Stimulated activated CD4-positive, alpha-beta T cell treated with anti-CD3 and anti-CD28 coated beads, Interleukin-1b, Interleukin-23, amount 100 ng/mL, for 1 hour (primary cell): ENCODE results near the gene URM1.

Experiments used
- DNase-seq, 2 donors: peaks; one replicate each; pipeline ENCODE4 v3.0.0-alpha.2; 2020; ENCODE audit warnings: low read depth in 2 of 2

Gene URM1

DNA sequence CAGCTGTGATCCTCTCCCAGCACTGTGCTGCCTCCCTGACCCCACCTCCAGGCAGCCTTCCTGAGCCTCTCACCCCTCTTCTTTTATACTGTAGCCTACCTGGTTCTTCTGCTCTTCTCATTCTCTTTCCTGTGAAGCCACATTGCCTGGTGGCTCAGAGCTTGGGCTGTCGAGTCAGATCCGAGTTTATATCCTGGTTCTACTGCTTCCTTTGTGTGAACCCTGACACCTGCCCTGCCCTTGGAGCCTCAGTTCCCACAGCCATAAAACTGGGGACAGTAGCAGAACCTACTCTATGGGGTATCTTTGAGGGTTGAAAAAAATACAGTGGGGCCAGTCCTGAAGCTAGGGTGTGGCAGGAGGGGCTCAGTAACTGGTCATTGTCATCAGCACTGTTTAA is 22.0 kb upstream of the URM1 start:
- DNase-seq, result no peak

DNA sequence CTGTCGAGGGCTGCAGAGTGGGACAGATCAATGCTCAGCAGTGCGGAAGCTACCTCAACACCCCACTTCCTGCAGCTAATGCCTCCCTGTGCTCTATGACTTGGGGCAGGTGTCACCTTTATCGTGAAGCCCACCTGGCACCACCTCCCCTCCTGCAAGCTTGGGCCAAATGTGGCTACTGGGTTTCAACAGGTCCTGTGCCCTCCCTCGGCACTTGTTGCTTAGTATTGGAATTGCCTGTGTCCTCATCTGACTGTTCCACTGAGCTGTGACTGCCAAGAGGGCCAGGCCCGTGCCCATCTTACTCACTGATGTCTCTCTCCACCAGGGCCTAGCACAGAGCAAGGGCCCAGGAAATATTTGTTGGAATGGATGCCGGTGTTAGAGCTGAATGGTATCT is 21.4 kb upstream of the URM1 start:
- DNase-seq, result no peak

DNA sequence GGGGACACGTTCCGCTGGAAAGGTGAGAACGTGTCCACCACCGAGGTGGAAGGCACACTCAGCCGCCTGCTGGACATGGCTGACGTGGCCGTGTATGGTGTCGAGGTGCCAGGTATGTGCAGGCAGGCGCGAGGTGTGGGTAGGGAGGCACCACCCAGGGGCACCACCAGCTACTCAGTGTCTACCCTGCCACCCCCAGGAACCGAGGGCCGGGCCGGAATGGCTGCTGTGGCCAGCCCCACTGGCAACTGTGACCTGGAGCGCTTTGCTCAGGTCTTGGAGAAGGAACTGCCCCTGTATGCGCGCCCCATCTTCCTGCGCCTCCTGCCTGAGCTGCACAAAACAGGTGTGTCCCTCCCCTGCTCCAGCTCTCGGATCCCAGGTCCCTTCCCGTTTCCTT is 15.7 kb upstream of the URM1 start:
- DNase-seq, result no peak

DNA sequence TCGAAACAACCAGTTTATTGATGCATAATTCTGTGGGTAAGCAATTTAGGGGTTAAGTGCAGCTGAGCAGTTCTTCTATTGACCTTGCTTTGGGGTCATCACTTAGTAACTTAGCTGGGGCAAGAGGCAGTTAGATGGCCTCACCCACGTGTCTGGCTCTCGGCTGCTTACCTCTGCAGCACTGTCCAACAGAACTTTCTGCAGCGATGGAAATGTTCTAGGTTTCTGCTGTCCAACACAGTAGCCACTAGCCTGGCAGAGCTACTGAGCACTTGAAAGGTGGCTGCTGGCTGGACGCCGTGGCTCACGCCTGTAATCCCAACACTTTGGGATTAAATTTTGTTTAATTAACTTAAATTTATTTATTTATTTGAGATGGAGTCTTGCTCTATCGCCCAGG is 13.1 kb upstream of the URM1 start:
- no peak for DNase-seq

DNA sequence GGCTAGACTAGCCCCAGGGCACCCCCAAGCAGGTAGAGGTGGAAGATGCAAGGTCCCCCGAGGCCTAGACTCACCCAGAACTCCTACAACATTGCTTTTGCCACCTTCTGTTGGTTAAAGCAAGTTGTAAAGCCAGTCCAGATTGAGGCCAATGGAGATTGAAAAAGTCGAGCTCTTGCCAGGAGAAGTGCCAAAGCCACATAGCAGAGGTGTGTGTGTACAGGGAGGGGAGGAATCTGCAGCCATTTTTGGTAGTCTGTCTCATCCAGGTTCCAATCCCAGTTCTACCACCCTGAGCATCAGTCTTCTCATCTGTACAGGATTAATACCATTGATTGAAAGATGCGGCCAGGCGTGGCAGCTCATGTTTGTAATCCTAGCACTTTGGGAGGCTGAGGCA is 12.3 kb upstream of the URM1 start:
- DNase-seq, result no peak

DNA sequence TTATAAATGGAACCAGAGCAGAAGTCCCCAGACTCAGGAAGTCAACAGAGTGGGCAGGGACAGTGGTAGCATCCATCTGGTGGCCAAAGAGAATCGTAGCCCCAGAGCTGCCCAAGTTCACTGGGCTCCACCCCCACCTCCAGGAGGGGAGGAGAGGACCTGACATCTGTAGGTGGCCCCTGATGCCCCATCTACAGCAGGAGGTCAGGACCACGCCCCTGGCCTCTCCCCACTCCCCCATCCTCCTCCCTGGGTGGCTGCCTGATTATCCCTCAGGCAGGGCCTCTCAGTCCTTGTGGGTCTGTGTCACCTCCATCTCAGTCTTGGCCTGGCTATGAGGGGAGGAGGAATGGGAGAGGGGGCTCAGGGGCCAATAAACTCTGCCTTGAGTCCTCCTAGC is 10.3 kb upstream of the URM1 start:
- DNase-seq, result no peak

DNA sequence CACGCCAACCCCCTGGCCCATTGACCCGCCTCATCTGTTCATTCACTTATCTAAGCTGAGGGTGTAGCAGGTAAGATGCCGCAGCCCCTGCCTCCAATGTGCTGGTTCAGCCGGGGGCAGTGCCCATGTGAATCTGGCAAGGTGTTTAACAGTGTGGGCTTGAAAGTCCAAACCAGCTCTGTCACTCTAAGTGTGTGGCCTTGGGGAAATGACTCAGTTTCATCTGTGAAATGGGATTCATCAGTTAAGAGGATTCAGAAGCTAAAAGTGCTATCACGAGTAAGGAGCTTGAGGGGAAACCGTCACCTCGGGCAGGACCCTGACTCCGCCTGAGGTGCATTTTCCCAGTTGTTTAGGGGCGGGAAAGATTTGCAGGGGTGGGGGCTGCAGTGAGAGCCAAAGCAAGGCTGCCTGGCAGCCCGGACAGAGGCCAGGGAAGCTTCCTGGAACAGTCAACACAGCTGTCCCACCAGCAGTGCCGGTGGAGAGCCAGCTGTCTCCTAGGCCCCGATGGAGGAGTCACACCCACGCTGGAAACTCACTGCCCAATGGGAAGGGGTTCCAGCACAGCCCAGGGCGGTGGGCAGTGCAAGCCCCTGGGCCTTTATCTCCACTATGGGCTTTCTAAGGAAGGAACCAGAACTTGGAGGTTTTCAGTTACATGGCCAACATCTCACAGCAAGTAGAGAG is 9.7 kb upstream of the URM1 start:
- no peak for DNase-seq

DNA sequence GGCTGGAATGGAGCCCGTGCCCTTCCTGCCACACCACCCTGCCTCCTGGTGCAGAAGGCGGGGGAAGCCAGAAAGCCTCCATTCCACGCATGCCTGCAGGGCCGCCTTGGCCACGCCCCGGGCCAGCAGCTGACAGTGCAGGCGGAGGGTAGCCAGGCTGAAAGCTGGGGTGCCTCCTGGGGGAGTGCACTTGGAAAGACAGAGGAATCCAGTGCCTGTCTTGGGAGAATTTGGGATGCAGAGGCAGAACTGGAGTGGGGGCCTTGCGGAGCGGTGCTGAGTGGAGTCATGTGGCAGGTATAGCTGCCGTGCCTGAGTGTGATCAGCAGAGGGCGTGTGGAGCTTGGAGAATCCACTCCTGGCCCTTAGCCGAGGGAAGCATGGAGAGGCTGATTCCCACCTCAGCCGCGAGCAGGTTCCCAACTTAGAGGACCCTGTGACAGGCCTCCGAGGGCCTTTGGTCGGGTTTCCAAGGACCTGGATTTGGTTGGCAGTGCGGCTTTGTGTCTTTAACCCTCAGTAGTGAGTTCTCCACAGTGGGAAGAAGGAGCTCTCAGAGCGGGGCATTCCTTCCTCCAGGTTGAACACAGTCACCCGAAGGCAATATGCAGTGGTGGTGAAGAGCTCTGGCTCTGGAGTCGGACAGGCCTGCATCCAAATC is 9.1 kb upstream of the URM1 start:
- DNase-seq, result peak in 1 of 2 donors; percentile 24

DNA sequence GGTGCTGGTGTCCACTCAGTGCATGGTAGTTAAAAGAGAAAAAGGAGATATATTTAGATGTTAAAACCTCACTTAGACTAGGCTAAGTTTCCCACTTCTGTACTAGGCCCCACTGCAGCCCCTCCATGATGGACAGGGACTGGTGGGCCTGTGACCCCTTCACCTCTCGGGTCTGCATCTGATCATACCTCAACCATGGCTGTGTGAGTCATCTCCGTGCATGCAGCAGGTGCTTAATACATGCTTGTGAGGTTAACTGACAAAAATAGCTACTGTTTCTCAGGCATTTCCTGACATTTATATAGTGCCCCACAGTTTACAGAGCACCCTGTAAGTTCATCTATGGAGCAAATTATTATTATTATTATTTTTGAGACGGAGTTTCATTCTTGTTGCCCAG is 8.4 kb upstream of the URM1 start:
- DNase-seq, result no peak

DNA sequence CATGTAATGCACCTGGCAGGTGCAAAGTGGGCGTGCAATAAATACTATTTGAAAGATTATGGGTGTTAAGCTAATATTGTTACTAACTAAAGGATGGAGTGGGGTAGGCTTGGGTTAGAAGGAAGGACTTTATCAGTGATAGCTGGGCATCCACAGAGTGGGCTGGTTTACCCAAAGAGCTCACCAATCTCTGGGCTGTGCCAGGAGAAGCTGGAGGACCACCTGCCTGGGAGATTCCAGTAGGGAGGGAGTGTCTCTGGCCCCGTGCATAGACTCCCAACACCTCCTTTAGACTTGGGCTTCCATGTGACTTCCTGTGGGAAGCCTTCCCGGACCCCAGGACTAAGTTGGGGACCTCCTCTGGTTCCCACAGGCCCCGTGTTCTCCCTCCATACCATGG is 5.6 kb upstream of the URM1 start:
- DNase-seq, result no peak

DNA sequence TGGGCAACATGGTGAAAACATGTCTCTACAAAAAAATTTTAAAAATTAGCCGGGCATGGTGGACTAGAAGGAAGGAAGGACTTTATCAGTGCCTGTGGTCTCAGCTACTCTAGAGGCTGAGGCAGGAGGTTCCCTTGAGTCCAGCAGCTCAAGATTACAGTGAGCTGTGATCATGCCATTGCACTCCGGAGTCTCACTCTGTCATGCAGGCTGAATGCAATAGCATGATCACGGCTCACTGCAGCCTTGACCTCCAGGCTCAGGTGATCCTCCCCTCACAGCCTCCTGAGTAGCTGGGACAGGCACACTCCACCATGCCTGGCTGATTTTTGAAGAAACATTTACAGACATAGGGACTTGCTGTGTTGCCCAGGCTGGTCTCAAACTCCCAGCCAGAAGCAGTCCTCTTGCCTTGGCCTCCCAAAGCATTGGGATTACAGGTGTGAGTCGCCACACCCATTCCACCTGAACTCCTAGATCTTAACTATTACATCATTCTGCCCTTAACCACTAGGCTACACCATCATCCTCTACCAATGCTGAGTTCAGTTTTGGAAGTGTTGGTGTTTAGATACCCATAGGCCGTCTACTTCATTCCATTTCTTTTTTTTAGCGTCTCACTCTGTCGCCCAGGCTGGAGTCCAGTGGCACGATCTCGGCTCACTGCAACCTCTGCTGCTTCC is 2.0 kb upstream of the URM1 start:
- no peak for DNase-seq

DNA sequence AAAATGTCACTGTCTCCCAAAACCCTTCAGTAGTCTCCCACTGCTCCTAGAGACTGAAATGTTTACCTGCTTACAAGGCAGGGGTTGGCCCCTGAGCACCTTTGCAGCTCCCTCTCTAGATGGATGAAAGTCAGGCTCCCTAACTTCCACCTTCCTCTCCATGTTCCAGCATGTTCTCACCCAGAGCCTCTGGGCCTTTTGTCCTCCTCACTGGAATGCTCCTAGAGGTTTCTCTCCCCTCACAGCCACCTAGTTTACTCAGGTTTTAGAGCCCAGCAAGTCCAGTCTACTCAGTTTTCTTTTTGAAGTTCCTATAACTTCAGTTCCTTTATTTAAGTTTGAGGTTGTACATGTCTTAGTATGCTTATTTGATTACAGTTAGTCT is 815 bp upstream of the URM1 start:
- DNase-seq, result no peak

DNA sequence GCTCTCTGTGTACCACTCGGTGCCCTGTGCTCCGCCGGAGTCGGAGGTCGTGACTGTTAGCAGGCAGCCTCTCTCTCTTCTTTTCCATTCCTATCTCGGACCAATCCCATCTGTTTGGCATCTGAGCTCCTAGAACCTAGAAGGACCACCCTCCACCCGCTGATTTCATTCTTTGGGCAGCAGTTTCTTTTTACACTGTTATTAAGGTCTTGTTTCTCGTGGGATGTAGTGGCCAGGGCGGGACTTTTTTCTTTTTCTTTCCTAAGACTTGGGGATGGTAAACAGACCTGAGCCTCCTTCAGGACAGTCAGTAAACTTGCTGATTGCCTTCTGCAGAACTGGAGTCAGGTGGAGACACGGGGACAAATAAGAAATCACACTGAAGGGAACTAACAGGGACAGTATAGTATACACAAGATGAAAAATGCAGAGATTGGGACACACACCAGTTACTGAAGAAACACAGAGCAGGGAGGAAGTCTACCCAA is 500 bp downstream of the URM1 start:
- DNase-seq, result no peak

DNA sequence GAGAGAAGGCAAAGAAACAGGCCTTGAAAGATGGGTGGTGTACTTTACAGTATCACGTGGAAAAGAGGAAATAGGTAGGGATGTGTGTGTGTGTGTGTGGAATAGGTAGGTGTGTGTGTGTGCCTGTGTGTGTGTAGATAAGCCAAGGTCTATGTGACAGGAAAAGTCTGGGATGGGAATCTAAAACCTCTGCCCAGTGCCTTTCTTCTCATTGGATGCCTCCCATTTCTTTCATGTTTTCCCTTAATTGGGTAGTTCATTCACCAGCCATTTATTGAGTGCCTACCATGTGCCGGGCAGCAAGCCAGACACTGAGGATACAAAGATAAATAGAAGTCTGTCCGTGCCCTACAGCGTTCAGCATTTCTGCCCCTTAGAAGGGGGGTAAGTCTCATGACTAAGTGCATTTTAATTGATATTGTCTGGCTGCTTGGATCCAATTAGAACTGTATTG is 1.0 kb downstream of the URM1 start:
- no peak for DNase-seq

DNA sequence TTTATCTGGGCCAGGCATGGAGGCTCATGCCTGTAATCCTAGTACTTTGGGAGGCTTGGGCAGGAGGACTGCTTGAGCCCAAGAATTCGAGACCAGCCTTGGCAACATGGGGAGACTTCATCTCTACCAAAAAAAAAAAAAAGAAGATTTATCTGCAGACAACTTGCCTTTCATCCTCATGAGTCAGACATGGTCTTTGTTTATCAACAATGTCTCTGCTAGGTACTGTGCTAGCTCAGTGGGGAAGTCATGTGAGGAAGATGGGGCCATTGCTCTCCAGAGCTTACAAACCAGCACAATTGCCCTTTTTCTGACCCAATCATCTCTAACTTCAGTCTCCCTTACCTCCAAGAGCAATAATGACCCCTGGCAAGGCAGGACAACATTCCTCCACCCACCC is 1.6 kb downstream of the URM1 start:
- no peak for DNase-seq

DNA sequence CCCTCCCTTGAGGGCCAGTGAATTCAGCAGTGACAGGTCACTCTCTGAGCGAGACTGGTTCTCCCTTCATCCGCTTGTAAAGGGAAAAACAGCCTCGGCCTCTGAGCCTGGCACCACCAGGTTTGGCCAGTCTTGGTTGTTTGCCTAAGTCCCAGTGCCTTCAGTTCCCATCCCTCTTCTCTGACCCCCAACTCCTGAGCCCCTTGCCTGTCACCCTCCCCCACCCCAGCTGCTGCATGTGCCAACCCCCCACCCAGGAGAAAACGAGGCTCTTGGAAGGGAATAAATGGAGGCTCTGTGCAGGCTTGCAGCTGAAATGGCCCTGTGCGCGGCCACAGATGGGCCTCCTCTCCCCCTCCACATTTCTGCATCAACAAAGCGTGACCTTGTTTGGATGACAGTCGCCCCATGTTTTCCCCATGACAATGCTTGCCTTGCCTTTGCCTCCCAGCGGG is 3.1 kb downstream of the URM1 start:
- no peak for DNase-seq

DNA sequence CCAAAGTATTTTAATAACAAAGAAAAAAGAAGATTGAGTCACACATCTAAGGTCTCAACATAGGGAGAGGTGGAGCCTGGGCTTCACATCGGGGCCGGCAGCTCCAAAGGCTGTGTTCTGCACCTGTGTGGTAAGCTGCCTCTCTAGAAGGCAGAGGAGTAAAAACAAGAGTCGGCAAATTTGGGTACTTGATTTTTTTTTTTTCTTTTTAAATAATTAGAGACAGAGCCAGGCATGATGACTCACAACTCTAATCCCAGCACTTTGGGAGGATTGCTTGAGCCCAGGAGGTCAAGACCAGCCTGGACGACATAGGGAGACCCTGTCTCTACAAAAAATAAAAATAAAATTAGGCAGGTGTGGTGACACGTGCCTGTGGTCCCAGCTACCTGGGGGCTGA is 4.7 kb downstream of the URM1 start:
- DNase-seq, result no peak

DNA sequence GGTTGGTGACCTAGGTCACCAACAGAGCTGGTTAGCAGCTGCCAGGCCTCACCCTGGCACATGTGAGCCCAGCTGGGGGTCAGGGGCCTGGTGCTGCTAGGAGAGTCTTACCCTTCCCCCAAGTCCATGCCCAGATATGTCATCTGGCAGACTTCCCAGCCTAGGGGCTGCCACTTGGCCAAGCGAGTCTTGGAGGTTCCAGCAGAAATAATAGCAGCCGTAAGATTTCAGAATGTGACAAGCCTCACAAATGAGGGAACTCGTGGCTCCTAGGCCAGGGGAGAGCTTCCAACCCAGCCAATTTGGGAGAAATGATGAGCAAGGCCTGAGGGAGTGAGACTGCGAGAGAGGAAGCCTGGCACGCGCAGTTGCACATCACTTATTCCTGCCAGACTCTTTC is 11.1 kb downstream of the URM1 start:
- no peak for DNase-seq

DNA sequence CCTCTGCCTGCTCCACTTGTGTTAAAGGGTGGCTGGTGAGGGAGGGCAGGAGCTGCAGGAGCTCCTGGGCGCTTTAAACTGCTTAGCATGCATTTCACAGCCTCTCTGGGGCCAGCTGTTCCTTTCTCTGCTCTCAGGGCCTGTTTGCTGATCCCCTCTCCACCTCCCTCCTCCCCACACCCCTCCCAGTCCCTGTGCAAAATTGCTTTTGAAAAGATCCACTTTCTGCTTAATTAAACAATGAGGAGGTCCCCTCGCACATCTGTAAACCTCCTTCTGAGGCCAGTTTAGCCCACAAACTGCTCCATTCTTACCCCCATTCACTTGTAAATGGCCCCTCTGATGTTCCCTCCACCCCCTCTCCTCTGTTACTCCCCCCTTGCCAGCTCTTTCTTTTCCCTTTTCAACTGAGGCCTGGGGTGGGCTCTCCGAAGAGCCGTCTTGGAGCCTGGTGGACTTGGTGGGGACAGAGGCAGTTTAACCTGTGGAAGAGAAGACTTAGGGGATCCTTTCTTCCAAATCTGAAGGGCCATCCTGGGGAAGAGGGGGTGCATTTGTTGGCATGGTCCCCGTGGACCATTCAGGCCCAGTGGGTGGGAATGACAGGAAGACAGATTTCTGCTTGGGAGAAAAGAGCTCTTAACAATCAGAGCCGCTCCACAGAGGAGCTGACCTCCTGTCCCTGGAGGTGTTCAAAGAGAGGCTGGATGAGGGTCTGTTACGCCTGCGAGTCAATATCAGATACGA is 12.0 kb downstream of the URM1 start:
- no peak for DNase-seq

DNA sequence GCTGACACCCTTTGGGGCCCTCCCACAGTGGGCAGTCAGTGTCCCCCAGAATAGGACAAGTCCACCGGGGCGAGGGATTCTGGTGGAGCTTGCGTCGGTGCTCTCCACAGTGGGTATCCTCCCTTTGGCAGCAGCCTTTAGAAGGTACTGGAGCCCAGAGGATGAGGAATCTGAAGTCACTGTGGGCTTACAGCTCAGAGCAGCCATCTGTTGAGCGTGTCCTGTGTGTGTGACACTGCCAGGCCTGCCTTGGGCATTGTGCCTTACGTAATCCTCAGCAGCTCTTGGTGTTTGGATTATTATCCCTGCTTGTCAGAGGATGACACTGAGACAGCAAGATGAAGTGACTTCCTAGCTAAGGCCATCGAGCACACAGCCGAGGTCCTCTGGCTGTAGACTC is 12.6 kb downstream of the URM1 start:
- DNase-seq, result no peak

DNA sequence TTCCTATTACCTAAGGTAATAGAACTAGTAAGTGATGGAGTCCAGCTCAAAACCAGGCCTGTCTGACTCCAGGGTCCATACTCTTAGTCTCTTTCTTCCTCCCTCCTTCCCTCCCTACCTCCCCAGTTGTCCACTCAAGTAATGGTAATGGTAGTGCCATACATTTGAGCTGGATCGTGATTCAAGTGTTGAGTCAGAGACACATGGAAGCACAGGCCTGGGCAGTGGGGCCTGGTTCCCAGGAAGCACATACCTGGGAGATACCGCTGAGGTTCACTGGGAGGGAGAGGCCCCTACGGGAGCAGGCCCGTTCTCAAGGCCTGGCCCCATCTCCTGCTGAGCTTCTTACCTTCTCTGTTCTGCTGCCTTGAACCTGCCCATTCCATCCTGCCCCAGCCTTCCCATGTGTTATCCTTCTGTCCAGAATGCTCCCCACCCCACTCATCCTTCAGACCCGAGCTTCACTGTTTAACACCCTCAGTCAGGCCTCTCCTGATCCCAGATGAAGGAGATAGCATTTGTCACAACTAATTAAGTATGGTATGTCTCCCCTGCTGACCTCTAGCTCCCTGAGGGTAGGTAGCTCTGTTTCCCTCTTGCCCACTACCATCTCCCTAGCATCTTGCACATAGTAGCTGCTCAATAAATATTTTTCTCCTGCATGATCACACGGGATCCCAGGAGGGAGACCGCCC is 13.8 kb downstream of the URM1 start:
- no peak for DNase-seq
